Smooth muscle cell (in vitro differentiated cells): ENCODE measurements around the gene CA5A. TPM values are rescaled to one million over a fixed set of nuclear protein-coding genes. Genes with fewer than 3 reads are reported as not detected.

Experiments
- DNase-seq: peaks from one replicate; lab custom pipeline; 2025; ENCODE audit not compliant: unreplicated experiment; lab: John Stamatoyannopoulos, UW
- H2AFZ ChIP-seq: fragments of 200-600 bp; sonication (generic); 2 replicates; pipeline ENCODE4 v1.6.0; 2016; ENCODE audit warnings: antibody characterized with exemption, low read depth, mild to moderate bottlenecking
- H3F3A ChIP-seq: fragments of 200-600 bp; sonication (generic); 2 replicates; pipeline ENCODE4 v1.6.0; 2017; ENCODE audit warnings: antibody characterized with exemption, low read depth
- H3K27ac ChIP-seq: fragments of 200-600 bp; sonication (generic); 2 replicates; pipeline ENCODE4 v1.5.1; 2016; ENCODE audit warnings: low read depth, mild to moderate bottlenecking
- H3K27me3 ChIP-seq: fragments of 200-600 bp; sonication (generic); 2 replicates; pipeline ENCODE4 v1.6.1; 2016; ENCODE audit warnings: low read depth, mild to moderate bottlenecking
- H3K36me3 ChIP-seq: fragments of 200-600 bp; sonication (generic); 2 replicates; pipeline ENCODE4 v1.5.1; 2016; ENCODE audit warnings: low read depth
- H3K4me1 ChIP-seq: fragments of 200-600 bp; sonication (generic); 2 replicates; pipeline ENCODE4 v1.5.1; 2016; ENCODE audit warnings: low read depth
- H3K4me2 ChIP-seq: fragments of 200-600 bp; sonication (generic); 2 replicates; pipeline ENCODE4 v1.6.0; 2016; ENCODE audit warnings: mild to moderate bottlenecking
- H3K4me3 ChIP-seq: fragments of 200-600 bp; sonication (generic); 2 replicates; pipeline ENCODE4 v1.5.1; 2016; ENCODE audit warnings: mild to moderate bottlenecking
- H3K79me2 ChIP-seq: fragments of 200-600 bp; sonication (generic); 2 replicates; pipeline ENCODE4 v1.6.0; 2016; ENCODE audit warnings: low read depth, mild to moderate bottlenecking
- H3K9ac ChIP-seq: fragments of 200-600 bp; sonication (generic); 2 replicates; pipeline ENCODE4 v1.6.0; 2016; ENCODE audit warnings: low read depth
- H3K9me3 ChIP-seq: fragments of 200-600 bp; sonication (generic); replicated peaks from 2 replicates; pipeline ENCODE4 v1.5.1; 2016; ENCODE audit warnings: low read depth
- H4K20me1 ChIP-seq: fragments of 200-600 bp; sonication (generic); 2 replicates; pipeline ENCODE4 v1.6.0; 2016; ENCODE audit warnings: low read depth
- CTCF ChIP-seq: fragments of 200-600 bp; sonication (generic); IDR thresholded peaks from 2 replicates; pipeline ENCODE4 v1.5.1; 2017; ENCODE audit warnings: borderline replicate concordance, mild to moderate bottlenecking, antibody characterized with exemption; ENCODE audit not compliant: insufficient read depth, poor library complexity, severe bottlenecking
- WGBS: methylation state at CpG from one replicate; pipeline ENCODE4 v1.1.7; 2016; ENCODE audit warnings: low lambda C conversion rate; 5-methylcytosine and 5-hydroxymethylcytosine counted together
- polyA plus RNA-seq: library from polyadenylated mRNA; unstranded; fragments of >200 nt; fragmentation: Nextera tagmentation; extraction: Ambion mirVana; gene quantifications from 2 replicates; pipeline ENCODE4 v1.2.1, GENCODE V29; 2016
- total RNA-seq: library from RNA; depleted of rRNA; stranded (reverse); fragments of >200 nt; gene quantifications from 2 replicates; pipeline ENCODE4 v1.2.3, GENCODE V29; 2014

Gene CA5A
- total and polyA plus RNA-seq, 2 experiments from 2014 or later, result not detected

- Histone ChIP-seq H3K79me2 (peaks cover 89% of the 10 kb centered on the region), H3K9ac (no peak overlapping the region), H3K4me2 (no peak overlapping the region), H3K27ac (peak overlapping the region; percentile 11), H2AFZ (no peak overlapping the region), H3K27me3 (no peaks in the 10 kb centered on the region), H3K4me1 (peaks cover 10% of the 10 kb centered on the region), H4K20me1 (peaks cover 99% of the 10 kb centered on the region), H3K36me3 (no peaks in the 10 kb centered on the region), H3F3A (no peaks in the 10 kb centered on the region), H3K9me3 (no peaks in the 10 kb centered on the region), H3K4me3 (no peak overlapping the region)
- peak; percentile 6 for TF ChIP-seq CTCF
- 64% methylated on average over 29 of the region's 30 CpGs for WGBS
- no peak for DNase-seq
These were observed 92.1 kb downstream of the CA5A start for GRCh38 chr16:87844120-87844733.

GRCh38 chr16:87843678-87844105, 92.6 kb downstream of the CA5A start:
- H3K36me3 ChIP-seq, result no peaks in the 10 kb centered on the region
- no peaks in the 10 kb centered on the region for H3K27me3 ChIP-seq
- no peak overlapping the region for H3K4me2 ChIP-seq
- peaks cover 99% of the 10 kb centered on the region for H4K20me1 ChIP-seq
- H3K9ac ChIP-seq, result no peak overlapping the region
- no peak for TF ChIP-seq CTCF
- no peak overlapping the region for H3K4me3 ChIP-seq
- H3F3A ChIP-seq, result no peaks in the 10 kb centered on the region
- DNase-seq, result no peak
- WGBS, result 81% methylated on average over 16 of the region's 17 CpGs
- H3K27ac ChIP-seq, result peak overlapping the region; percentile 11
- H3K79me2 ChIP-seq, result peaks cover 85% of the 10 kb centered on the region
- no peak overlapping the region for H2AFZ ChIP-seq
- peaks cover 15% of the 10 kb centered on the region for H3K4me1 ChIP-seq
- no peaks in the 10 kb centered on the region for H3K9me3 ChIP-seq

GRCh38 chr16:87842209-87842869, 94.0 kb downstream of the CA5A start:
- H3K4me1 ChIP-seq, result peaks cover 9% of the 10 kb centered on the region
- TF ChIP-seq CTCF, result no peak
- H3K79me2 ChIP-seq, result peaks cover 71% of the 10 kb centered on the region
- DNase-seq, result no peak
- H3K27me3 ChIP-seq, result no peaks in the 10 kb centered on the region
- H3F3A ChIP-seq, result no peaks in the 10 kb centered on the region
- H3K9ac ChIP-seq, result no peak overlapping the region
- H3K4me2 ChIP-seq, result no peak overlapping the region
- H2AFZ ChIP-seq, result no peak overlapping the region
- no peaks in the 10 kb centered on the region for H3K9me3 ChIP-seq
- H4K20me1 ChIP-seq, result peaks cover 90% of the 10 kb centered on the region
- no peaks in the 10 kb centered on the region for H3K36me3 ChIP-seq
- 94% methylated on average over 17 of the region's 17 CpGs for WGBS
- no peak overlapping the region for H3K4me3 ChIP-seq
- no peak overlapping the region for H3K27ac ChIP-seq
